Pancreas (tissue), 10 donors: ENCODE measurements around the gene DNAJC22. TPM values are rescaled to one million over a fixed set of nuclear protein-coding genes. Genes with fewer than 3 reads are reported as not detected.
"Not testable (repeated sequence)": the region's sequence is repeated elsewhere in the genome, so short reads cannot be mapped to it uniquely, and the experiment has no call there.

Experiments used
- ATAC-seq, 4 donors: fragments of 200-7000 bp; cut with Tn5 transposase; one replicate each; pipeline versions ENCODE4 v1.8.0 to v1.9.1; 2020; ENCODE audit warnings: mild to moderate bottlenecking in 4 of 4, moderate library complexity in 4 of 4
- DNase-seq, 6 donors: peaks; one replicate each; pipeline ENCODE4 v3.0.0-alpha.2; 2020
- FAIRE-seq: peaks from 2 replicates; lab custom pipeline; 2012; peaks lifted over from hg19 to GRCh38; lab: Jason Lieb, UNC
- H3K27ac ChIP-seq, 4 donors: fragments of 200-600 bp; sonication (generic); 1 replicate in 3 of 4; 2 replicates in 1 of 4; pipeline versions ENCODE4 v1.5.0 to v1.8.0; 2020
- H3K27me3 ChIP-seq, 4 donors: fragments of 200-600 bp; one replicate each; pipeline ENCODE4 v1.8.0; 2021
- H3K36me3 ChIP-seq, 3 donors: fragments of 200-600 bp; sonication (generic) in 1 of 3; one replicate each; pipeline versions ENCODE4 v1.5.0 to v1.8.0; 2020 to 2021
- H3K4me1 ChIP-seq, 3 donors: fragments of 200-600 bp; one replicate each; pipeline ENCODE4 v1.8.0; 2021
- H3K4me3 ChIP-seq, 4 donors: fragments of 200-600 bp; sonication (generic) in 2 of 4; one replicate each; pipeline versions ENCODE4 v1.5.0 to v1.8.0; 2020 to 2021
- H3K9me3 ChIP-seq, 4 donors: fragments of 200-600 bp; one replicate each; pipeline ENCODE4 v1.8.0; 2021
- CTCF ChIP-seq, 4 donors: fragments of 200-600 bp; sonication (generic) in 3 of 4; IDR thresholded peaks; one replicate each; pipeline versions ENCODE4 v1.5.0 to v1.8.0; 2021; ENCODE audit warnings: antibody characterized with exemption in 4 of 4
- WGBS, 2 donors: extraction: QIAGEN DNeasy Blood & Tissue Kit; methylation state at CpG; one replicate each; pipeline ENCODE4 v1.1.7; 2013; 5-methylcytosine and 5-hydroxymethylcytosine counted together
- intact Hi-C, 3 donors: fragments of 100-400 bp; cut with DNase I; formaldehyde crosslinking; loops; one replicate each; pipeline versions ENCODE4 v1.11.1 to v1.14.2; 2022
- polyA plus RNA-seq, 2 donors: library from polyadenylated mRNA; stranded (reverse); fragments of 200-250 nt; gene quantifications; one replicate each; pipeline ENCODE4 v1.2.3, GENCODE V29; 2013
- total RNA-seq, 6 donors: library from RNA; stranded (reverse); fragmentation: NEBNext Ultra II Directional in 4 of 6; extraction: Animal tissue kit (Norgen Biotek cat#: 25700) in 4 of 6; gene quantifications; one replicate each; pipeline versions ENCODE4 v1.2.1 to v1.2.4, GENCODE V29; 2021 to 2023
- donor health status: healthy with polysubstance abuse.
- donor health status: DM: no; HTN: no; CAD: no; lungs with moderate emphysema.
- donor health status: DM: no; HTN: no; CAD: no.
- donor health status: control.
- donor health status: control.
- donor health status: Bipolar disorder and iron deficiency.
- donor health status: DM: yes; HTN: yes; CAD: no.
- donor health status: DM: no; HTN: no; CAD: no.
- donor health status: DM: no; HTN: no; CAD: no.
- donor health status: DM: yes; HTN: yes; CAD: no.

Gene DNAJC22
- total and polyA plus RNA-seq, 8 donors: 4.0 to 11.9 (median 7.5) TPM

- Histone ChIP-seq H3K4me3 (peak overlapping the region; percentile 74 to 87 (median 84)), H3K27me3 (no peaks in the 10 kb centered on the region), H3K4me1 (peaks cover 0 to 12% (median 12%) of the 10 kb centered on the region in 3 donors), H3K27ac (peak overlapping the region in 2 of 4 donors; percentile 88 to 93), H3K9me3 (no peaks in the 10 kb centered on the region), H3K36me3 (no peaks in the 10 kb centered on the region)
- TF ChIP-seq CTCF (IDR thresholded peaks at IDR 0.05): no peak
- DNase-seq (no peak), ATAC-seq (no peak), FAIRE-seq (no peak)
- intact Hi-C loops: loop anchor here in 1 of 3 donors (10.0 kb wide), 1 partner anchor 207 kb away; no protein-coding TSS in a partner anchor
- WGBS, 2 donors: 3 to 7% methylated on average over 3 of the region's 3 CpGs
These were observed 21.5 kb downstream of the DNAJC22 start for GRCh38 chr12:49368240-49368600.

- H3K36me3 ChIP-seq: no peaks in the 10 kb centered on the region
- H3K27me3 ChIP-seq: no peaks in the 10 kb centered on the region
- peak in 2 of 4 donors; percentile 16 to 23 for ATAC-seq
- no peak for FAIRE-seq
- H3K4me3 ChIP-seq: no peak overlapping the region
- intact Hi-C loops: loop anchor here in 1 of 3 donors (10.0 kb wide), 1 partner anchor 205 kb away; no protein-coding TSS in a partner anchor
- H3K9me3 ChIP-seq: no peaks in the 10 kb centered on the region
- WGBS, 2 donors: 37 to 45% methylated on average over 6 of the region's 6 CpGs
- peak overlapping the region in 3 of 4 donors; percentile 39 to 64 (median 48) for H3K27ac ChIP-seq
- TF ChIP-seq CTCF (IDR thresholded peaks at IDR 0.05): peak in 2 of 4 donors; percentile 18 to 19
- H3K4me1 ChIP-seq: peaks cover 0 to 12% (median 12%) of the 10 kb centered on the region in 3 donors
- peak in 1 of 6 donors; percentile 38 for DNase-seq
These were observed 22.9 kb downstream of the DNAJC22 start for GRCh38 chr12:49369411-49370145.

- H3K4me3 ChIP-seq: no peak overlapping the region
- H3K36me3 ChIP-seq: no peaks in the 10 kb centered on the region
- ATAC-seq (no peak), DNase-seq (no peak), FAIRE-seq (no peak)
- H3K27ac ChIP-seq: no peak overlapping the region
- no peaks in the 10 kb centered on the region for H3K27me3 ChIP-seq
- no peaks in the 10 kb centered on the region for H3K9me3 ChIP-seq
- 90 to 91% methylated on average over 6 of the region's 6 CpGs for WGBS, 2 donors
- peaks cover 0 to 12% (median 12%) of the 10 kb centered on the region in 3 donors for H3K4me1 ChIP-seq
- intact Hi-C loops: no loop called here
- TF ChIP-seq CTCF (IDR thresholded peaks at IDR 0.05): no peak
These were observed 23.9 kb downstream of the DNAJC22 start for GRCh38 chr12:49370539-49370938.

- no peak for DNase-seq
- Histone ChIP-seq H3K36me3 (no peaks in the 10 kb centered on the region), H3K4me3 (no peak overlapping the region), H3K4me1 (no peaks in the 10 kb centered on the region), H3K9me3 (no peaks in the 10 kb centered on the region), H3K27ac (no peak overlapping the region), H3K27me3 (no peaks in the 10 kb centered on the region)
- no peak for FAIRE-seq
- intact Hi-C loops: no loop called here
- ATAC-seq: no peak
- WGBS, 2 donors: 91 to 97% methylated on average over 1 of the region's 1 CpG
- no peak for TF ChIP-seq CTCF (IDR thresholded peaks at IDR 0.05)
These were observed 28.7 kb downstream of the DNAJC22 start for GRCh38 chr12:49375406-49375805.

- WGBS, 2 donors: 45 to 49% methylated on average over 2 of the region's 2 CpGs
- Histone ChIP-seq H3K9me3 (no peaks in the 10 kb centered on the region), H3K4me1 (no peaks in the 10 kb centered on the region), H3K4me3 (no peak overlapping the region), H3K36me3 (no peaks in the 10 kb centered on the region), H3K27ac (no peak overlapping the region), H3K27me3 (no peaks in the 10 kb centered on the region)
- TF ChIP-seq CTCF (IDR thresholded peaks at IDR 0.05): no peak
- DNase-seq (no peak), ATAC-seq (peak in 1 of 4 donors; percentile 41), FAIRE-seq (no peak)
- intact Hi-C loops: no loop called here
These were observed 30.7 kb downstream of the DNAJC22 start for GRCh38 chr12:49377386-49377785.

- 96% methylated on average over 9 of the region's 9 CpGs for WGBS, 2 donors
- intact Hi-C loops, H3K36me3 ChIP-seq, ATAC-seq, H3K27me3 ChIP-seq, H3K9me3 ChIP-seq, H3K4me1 ChIP-seq, H3K27ac ChIP-seq, DNase-seq, FAIRE-seq, H3K4me3 ChIP-seq: not testable (repeated sequence)
These were observed 33.5 kb downstream of the DNAJC22 start for GRCh38 chr12:49380184-49380583.
